GM15510 (cell line): ENCODE results near the gene OR2F2.
A peak's percentile ranks its signal among the peaks of the same experiment; 100 is the strongest.

Source experiments
- POLR2A ChIP-seq: IDR thresholded peaks from 3 replicates; pipeline ENCODE4 v1.6.1; 2011; ENCODE audit warnings: borderline replicate concordance; ENCODE audit not compliant: insufficient read length; ENCODE audit errors: extremely low read depth

The OR2F2 gene

GRCh38 chr7:143934526-143935325 lies at the start of gene OR2F2:
TSS of gene OR2F2 (plus strand) at chr7:143935233. CDS start at chr7:143935233, 0 bp downstream.
- TF ChIP-seq POLR2A: no peak

GRCh38 chr7:143885951-143886350 lies 49.1 kb upstream of the OR2F2 start:
- TF ChIP-seq POLR2A: no peak

- no peak for TF ChIP-seq POLR2A
Measured at GRCh38 chr7:143886826-143887477, 48.1 kb upstream of the OR2F2 start.

GRCh38 chr7:143889068-143889467 lies 46.0 kb upstream of the OR2F2 start:
- no peak for TF ChIP-seq POLR2A

- TF ChIP-seq POLR2A: no peak
Measured at GRCh38 chr7:143890558-143890957, 44.5 kb upstream of the OR2F2 start.

GRCh38 chr7:143891457-143891856 lies 43.6 kb upstream of the OR2F2 start:
- no peak for TF ChIP-seq POLR2A

- no peak for TF ChIP-seq POLR2A
Measured at GRCh38 chr7:143892527-143893300, 42.3 kb upstream of the OR2F2 start.

- TF ChIP-seq POLR2A: no peak
Measured at GRCh38 chr7:143896667-143897066, 38.4 kb upstream of the OR2F2 start.

- no peak for TF ChIP-seq POLR2A
Measured at GRCh38 chr7:143898810-143899209, 36.2 kb upstream of the OR2F2 start.

GRCh38 chr7:143900230-143900766 lies 34.7 kb upstream of the OR2F2 start:
- no peak for TF ChIP-seq POLR2A

- no peak for TF ChIP-seq POLR2A
Measured at GRCh38 chr7:143901332-143901667, 33.7 kb upstream of the OR2F2 start.

GRCh38 chr7:143901668-143902331 lies 33.2 kb upstream of the OR2F2 start, which contains the start of gene TCAF1:
TSS of gene TCAF1 (minus strand) at chr7:143902176. CDS start at chr7:143876608, 25,568 bp downstream.
- peak; percentile 67 for TF ChIP-seq POLR2A

- no peak for TF ChIP-seq POLR2A
Measured at GRCh38 chr7:143902332-143902899, 32.6 kb upstream of the OR2F2 start.

- TF ChIP-seq POLR2A: no peak
Measured at GRCh38 chr7:143905509-143905908, 29.5 kb upstream of the OR2F2 start.

GRCh38 chr7:143906151-143906550 lies 28.9 kb upstream of the OR2F2 start:
- TF ChIP-seq POLR2A: no peak

GRCh38 chr7:143906895-143907294 lies 28.1 kb upstream of the OR2F2 start:
- TF ChIP-seq POLR2A: no peak
